CD1c-positive myeloid dendritic cell (primary cell): ENCODE measurements around the gene RRP8.

Experiments
- DNase-seq: peaks from one replicate; pipeline ENCODE4 v3.0.0-alpha.2; 2016; ENCODE audit errors: extremely low spot score

RRP8 gene

GRCh38 chr11:6601041-6601461, 2.4 kb downstream of the RRP8 start:
- no peak for DNase-seq

- no peak for DNase-seq
These were observed 3.5 kb downstream of the RRP8 start for GRCh38 chr11:6599881-6600390.

- no peak for DNase-seq
These were observed 4.0 kb downstream of the RRP8 start for GRCh38 chr11:6599449-6599848.

- DNase-seq: no peak
These were observed 4.9 kb downstream of the RRP8 start for GRCh38 chr11:6598555-6598954.

- DNase-seq: no peak
These were observed 7.1 kb downstream of the RRP8 start for GRCh38 chr11:6596239-6596877.

GRCh38 chr11:6594142-6594768, 9.2 kb downstream of the RRP8 start:
- DNase-seq: no peak

GRCh38 chr11:6588018-6588417, 15.4 kb downstream of the RRP8 start:
- no peak for DNase-seq

- no peak for DNase-seq
These were observed 16.0 kb downstream of the RRP8 start for GRCh38 chr11:6587360-6587953.

GRCh38 chr11:6586434-6587359, 16.7 kb downstream of the RRP8 start:
- no peak for DNase-seq

GRCh38 chr11:6584528-6584927, 18.9 kb downstream of the RRP8 start:
- DNase-seq: no peak

- no peak for DNase-seq
These were observed 19.8 kb downstream of the RRP8 start for GRCh38 chr11:6583584-6583983.

GRCh38 chr11:6579681-6580080, 23.7 kb downstream of the RRP8 start:
- DNase-seq: no peak

- no peak for DNase-seq
These were observed 25.3 kb downstream of the RRP8 start for GRCh38 chr11:6578134-6578533.

- DNase-seq: no peak
These were observed 26.7 kb downstream of the RRP8 start for GRCh38 chr11:6576471-6577373.

GRCh38 chr11:6574816-6575715, 28.4 kb downstream of the RRP8 start:
- DNase-seq: no peak

- DNase-seq: no peak
These were observed 31.2 kb downstream of the RRP8 start for GRCh38 chr11:6572215-6572614.

GRCh38 chr11:6571434-6572008, 31.9 kb downstream of the RRP8 start:
- no peak for DNase-seq

GRCh38 chr11:6570691-6571427, 32.6 kb downstream of the RRP8 start:
- no peak for DNase-seq

- DNase-seq: no peak
These were observed 33.7 kb downstream of the RRP8 start for GRCh38 chr11:6569706-6570105.
